ENCODE data around the gene PDLIM5.

The PDLIM5 gene

DNA sequence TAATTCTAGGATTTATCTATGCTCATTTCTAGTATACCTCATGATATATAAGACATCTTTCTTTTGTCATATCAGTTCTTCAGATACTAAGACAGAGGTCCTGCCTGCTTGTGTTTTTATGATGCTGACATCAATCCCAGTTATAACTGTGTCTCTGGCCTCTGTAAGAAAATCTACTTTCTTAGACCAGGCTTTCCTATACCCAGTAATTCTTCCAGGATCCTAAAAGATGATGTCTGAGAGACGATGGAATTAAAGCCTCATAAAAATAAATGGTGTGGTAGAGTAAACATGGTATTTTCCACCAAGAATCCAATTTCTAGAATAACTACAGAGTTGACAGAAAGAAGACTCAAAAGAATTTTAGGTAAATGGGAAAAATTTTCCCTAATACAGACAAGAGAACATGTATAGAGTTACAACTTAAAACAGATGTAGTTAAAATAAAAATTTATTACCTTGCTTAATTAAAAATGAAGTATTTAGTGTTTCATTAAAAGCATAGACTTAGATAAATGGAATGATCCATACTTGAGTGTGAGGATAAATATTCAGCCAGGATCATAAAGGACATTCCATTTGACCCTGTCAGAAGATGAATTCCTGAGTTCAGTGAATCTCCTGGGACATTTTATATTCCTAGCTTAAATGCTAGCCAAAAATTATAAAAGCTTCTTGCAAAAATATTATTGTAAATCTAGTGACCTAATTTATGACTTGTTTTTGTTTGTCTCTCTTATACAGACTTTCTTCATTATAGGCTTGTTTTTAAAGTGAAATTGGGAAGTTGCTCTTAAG is 137.4 kb downstream of the PDLIM5 start:
- Histone ChIP-seq H3K9ac (no peak overlapping the region), H3K36me3 (ENCODE audit: control insufficient read depth, insufficient read depth, low read length) (no peaks in the 10 kb centered on the region), H3K4me3 (ENCODE audit: low read depth, low read length) (no peak overlapping the region), H3K4me2 (ENCODE audit: low read length) (no peak overlapping the region), H3K27ac (no peak overlapping the region), H3K9me3 (ENCODE audit: control insufficient read depth, low read length) (no peaks in the 10 kb centered on the region), H3K27me3 (ENCODE audit: control insufficient read depth, insufficient read depth, low read length) (no peaks in the 10 kb centered on the region), H3K79me2 (no peaks in the 10 kb centered on the region), H2AFZ (no peak overlapping the region), H3K4me1 (no peaks in the 10 kb centered on the region)
- TF ChIP-seq, protein P1, sequence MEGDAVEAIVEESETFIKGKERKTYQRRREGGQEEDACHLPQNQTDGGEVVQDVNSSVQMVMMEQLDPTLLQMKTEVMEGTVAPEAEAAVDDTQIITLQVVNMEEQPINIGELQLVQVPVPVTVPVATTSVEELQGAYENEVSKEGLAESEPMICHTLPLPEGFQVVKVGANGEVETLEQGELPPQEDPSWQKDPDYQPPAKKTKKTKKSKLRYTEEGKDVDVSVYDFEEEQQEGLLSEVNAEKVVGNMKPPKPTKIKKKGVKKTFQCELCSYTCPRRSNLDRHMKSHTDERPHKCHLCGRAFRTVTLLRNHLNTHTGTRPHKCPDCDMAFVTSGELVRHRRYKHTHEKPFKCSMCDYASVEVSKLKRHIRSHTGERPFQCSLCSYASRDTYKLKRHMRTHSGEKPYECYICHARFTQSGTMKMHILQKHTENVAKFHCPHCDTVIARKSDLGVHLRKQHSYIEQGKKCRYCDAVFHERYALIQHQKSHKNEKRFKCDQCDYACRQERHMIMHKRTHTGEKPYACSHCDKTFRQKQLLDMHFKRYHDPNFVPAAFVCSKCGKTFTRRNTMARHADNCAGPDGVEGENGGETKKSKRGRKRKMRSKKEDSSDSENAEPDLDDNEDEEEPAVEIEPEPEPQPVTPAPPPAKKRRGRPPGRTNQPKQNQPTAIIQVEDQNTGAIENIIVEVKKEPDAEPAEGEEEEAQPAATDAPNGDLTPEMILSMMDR (IDR thresholded peaks at IDR 0.05) = no peak

GRCh38 chr4:94590493-94590892 is 138.8 kb downstream of the PDLIM5 start:
- no peaks in the 10 kb centered on the region for H3K36me3 ChIP-seq (ENCODE audit: control insufficient read depth, insufficient read depth, low read length)
- H3K27ac ChIP-seq = no peak overlapping the region
- no peaks in the 10 kb centered on the region for H3K79me2 ChIP-seq
- no peaks in the 10 kb centered on the region for H3K9me3 ChIP-seq (ENCODE audit: control insufficient read depth, low read length)
- TF ChIP-seq, protein P1 (IDR thresholded peaks at IDR 0.05) = no peak
- H2AFZ ChIP-seq = no peak overlapping the region
- no peaks in the 10 kb centered on the region for H3K4me1 ChIP-seq
- H3K4me2 ChIP-seq (ENCODE audit: low read length) = no peak overlapping the region
- no peak overlapping the region for H3K4me3 ChIP-seq (ENCODE audit: low read depth, low read length)
- no peaks in the 10 kb centered on the region for H3K27me3 ChIP-seq (ENCODE audit: control insufficient read depth, insufficient read depth, low read length)
- H3K9ac ChIP-seq = no peak overlapping the region

- Histone ChIP-seq H3K36me3 (ENCODE audit: control insufficient read depth, insufficient read depth, low read length) (no peaks in the 10 kb centered on the region), H3K4me2 (ENCODE audit: low read length) (no peak overlapping the region), H3K4me1 (no peaks in the 10 kb centered on the region), H3K9ac (no peak overlapping the region), H3K79me2 (no peaks in the 10 kb centered on the region), H3K9me3 (ENCODE audit: control insufficient read depth, low read length) (no peaks in the 10 kb centered on the region), H3K27me3 (ENCODE audit: control insufficient read depth, insufficient read depth, low read length) (no peaks in the 10 kb centered on the region), H2AFZ (no peak overlapping the region), H3K4me3 (ENCODE audit: low read depth, low read length) (no peak overlapping the region), H3K27ac (no peak overlapping the region)
- TF ChIP-seq, protein P1 (IDR thresholded peaks at IDR 0.05) = no peak
Measured at GRCh38 chr4:94591289-94591688, 139.5 kb downstream of the PDLIM5 start.

GRCh38 chr4:94595013-94595412 is 143.3 kb downstream of the PDLIM5 start:
- Histone ChIP-seq H3K27ac (no peak overlapping the region), H3K79me2 (no peaks in the 10 kb centered on the region), H3K36me3 (ENCODE audit: control insufficient read depth, insufficient read depth, low read length) (no peaks in the 10 kb centered on the region), H3K9ac (no peak overlapping the region), H3K27me3 (ENCODE audit: control insufficient read depth, insufficient read depth, low read length) (no peaks in the 10 kb centered on the region), H3K4me1 (no peaks in the 10 kb centered on the region), H3K4me2 (ENCODE audit: low read length) (no peak overlapping the region), H3K4me3 (ENCODE audit: low read depth, low read length) (no peak overlapping the region), H2AFZ (no peak overlapping the region), H3K9me3 (ENCODE audit: control insufficient read depth, low read length) (no peaks in the 10 kb centered on the region)
- TF ChIP-seq, protein P1 (IDR thresholded peaks at IDR 0.05) = no peak

Measured in parathyroid adenoma (tissue), 2 donors.